HepG2 (cell line): ENCODE results near the gene TOGARAM1. TPM values are rescaled to one million over a fixed set of nuclear protein-coding genes. Genes with fewer than 3 reads are reported as not detected.
A peak's percentile ranks its signal among the peaks of the same experiment; 100 is the strongest.

Source experiments
- AKAP8 ChIP-seq: sonication (generic); formaldehyde crosslinking; IDR thresholded peaks from 2 replicates; pipeline ENCODE4 v1.5.1; 2020; ENCODE audit warnings: mild to moderate bottlenecking, missing genetic modification reagents
- ARID4A ChIP-seq: sonication (generic); formaldehyde crosslinking; IDR thresholded peaks from 2 replicates; pipeline ENCODE4 v1.5.0; 2020; ENCODE audit warnings: mild to moderate bottlenecking, missing genetic modification reagents, borderline replicate concordance
- ARNTL ChIP-seq: sonication (generic); formaldehyde crosslinking; IDR thresholded peaks from 2 replicates; pipeline ENCODE4 v1.4.0; 2020; ENCODE audit warnings: mild to moderate bottlenecking, missing genetic modification reagents
- DR1 ChIP-seq: sonication (generic); formaldehyde crosslinking; IDR thresholded peaks from 2 replicates; pipeline ENCODE4 v1.8.0; 2021; ENCODE audit warnings: mild to moderate bottlenecking, missing genetic modification reagents, inconsistent platforms
- ELF4 ChIP-seq: sonication (generic); formaldehyde crosslinking; IDR thresholded peaks from 2 replicates; pipeline ENCODE4 v1.5.0; 2020; ENCODE audit warnings: missing genetic modification reagents, mild to moderate bottlenecking, moderate library complexity, borderline replicate concordance
- GMEB2 ChIP-seq: IDR thresholded peaks from 2 replicates; pipeline ENCODE4 v1.6.1; 2016; ENCODE audit warnings: missing biosample characterization, missing genetic modification reagents, low read depth
- IKZF5 ChIP-seq: IDR thresholded peaks from 2 replicates; pipeline ENCODE4 v1.6.1; 2018; ENCODE audit warnings: missing genetic modification reagents, mild to moderate bottlenecking, missing compliant biosample characterization
- KDM6A ChIP-seq: IDR thresholded peaks from 2 replicates; pipeline ENCODE4 v1.6.1; 2016; ENCODE audit warnings: low read depth
- MAFF ChIP-seq: IDR thresholded peaks from 2 replicates; pipeline ENCODE4 v1.6.1; 2011; ENCODE audit warnings: low read depth, low read length, improper control_type of control experiment
- MED8 ChIP-seq: sonication (generic); formaldehyde crosslinking; IDR thresholded peaks from 2 replicates; pipeline ENCODE4 v1.8.1; 2023; ENCODE audit warnings: mild to moderate bottlenecking, missing genetic modification reagents; ENCODE audit not compliant: insufficient replicate concordance
- SIX4 ChIP-seq: sonication (generic); formaldehyde crosslinking; IDR thresholded peaks from 2 replicates; pipeline ENCODE4 v1.4.0; 2020; ENCODE audit warnings: missing genetic modification reagents
- SP4 ChIP-seq: sonication (generic); formaldehyde crosslinking; IDR thresholded peaks from 2 replicates; pipeline ENCODE4 v1.8.1; 2023; ENCODE audit warnings: mild to moderate bottlenecking, missing genetic modification reagents
- SP5 ChIP-seq: IDR thresholded peaks from 2 replicates; pipeline ENCODE4 v1.6.1; 2016; ENCODE audit warnings: low read depth, borderline replicate concordance
- SYNCRIP ChIP-seq: fragments of 200-400 bp; formaldehyde crosslinking; IDR thresholded peaks from 2 replicates; pipeline ENCODE4 v1.6.1; 2018; ENCODE audit warnings: mild to moderate bottlenecking, low read depth, low read length; ENCODE audit not compliant: insufficient read depth
- ZBTB49 ChIP-seq: sonication (generic); formaldehyde crosslinking; IDR thresholded peaks from 2 replicates; pipeline ENCODE4 v1.4.0; 2020; ENCODE audit warnings: missing genetic modification reagents, borderline replicate concordance
- ZNF225 ChIP-seq: sonication (generic); formaldehyde crosslinking; IDR thresholded peaks from 2 replicates; pipeline ENCODE4 v1.4.0; 2020; ENCODE audit warnings: mild to moderate bottlenecking, missing genetic modification reagents
- ZNF256 ChIP-seq: sonication (generic); formaldehyde crosslinking; conservative IDR thresholded peaks from 2 replicates; pipeline ENCODE4 v1.4.0; 2020; ENCODE audit warnings: missing genetic modification reagents
- ZNF597 ChIP-seq: sonication (generic); formaldehyde crosslinking; IDR thresholded peaks from 2 replicates; pipeline ENCODE4 v1.5.0; 2020; ENCODE audit warnings: missing genetic modification reagents
- ZNF605 ChIP-seq: sonication (generic); formaldehyde crosslinking; IDR thresholded peaks from 2 replicates; pipeline ENCODE4 v1.8.0; 2022; ENCODE audit warnings: mild to moderate bottlenecking, missing genetic modification reagents
- ZNF839 ChIP-seq: sonication (generic); formaldehyde crosslinking; IDR thresholded peaks from 2 replicates; pipeline ENCODE4 v1.4.0; 2020; ENCODE audit warnings: missing genetic modification reagents, mild to moderate bottlenecking, borderline replicate concordance
- polyA plus RNA-seq, 8 experiments: library from polyadenylated mRNA; depleted of rRNA in 3 of 8; stranded (reverse) in 7 of 8; unstranded in 1 of 8; fragments of >200 nt; fragmentation: Illumina TruSeq in 4 of 8; extraction: Trizol in 4 of 8; gene quantifications; 2 replicates each; pipeline versions ENCODE4 v1.2.1 to v1.2.3, GENCODE V29; 2011 to 2016; ENCODE audit warnings: low read depth in 4 of 8, missing spikeins in 1 of 8, mixed read lengths in 1 of 8; ENCODE audit not compliant: insufficient read depth in 1 of 8
- total RNA-seq, 5 experiments: library from RNA; depleted of rRNA; stranded (reverse); fragments of >200 nt; fragmentation: Illumina TruSeq; extraction: Trizol; gene quantifications; 2 replicates each; pipeline ENCODE4 v1.2.3, GENCODE V29; 2016; ENCODE audit warnings: low read depth in 1 of 5

Gene TOGARAM1
- total and polyA plus RNA-seq, 2 of the 13 experiments (the other 11 are each of a cell fraction or from before 2014, with no cell fraction given), result 5.6 to 9.8 TPM

- TF ChIP-seq GMEB2 (no peak), ZNF839 (CRISPR knock-in tag) (no peak), ZNF256 (CRISPR knock-in tag) (no peak), ZNF605 (peak; percentile 14; the same call in 1 of the 2 replicates), MED8 (CRISPR knock-in tag) (no peak), KDM6A (CRISPR knock-in tag) (no peak), ZBTB49 (CRISPR knock-in tag) (no peak), MAFF (no peak), SYNCRIP (no peak), AKAP8 (CRISPR knock-in tag) (no peak), ARNTL (CRISPR knock-in tag) (no peak), ZNF225 (CRISPR knock-in tag) (no peak), SP4 (CRISPR knock-in tag) (no peak), ARID4A (CRISPR knock-in tag) (peak; percentile 46; the same call in 1 of the 2 replicates), SP5 (no peak), DR1 (CRISPR knock-in tag) (no peak), ZNF597 (no peak), SIX4 (CRISPR knock-in tag) (no peak), ELF4 (CRISPR knock-in tag) (no peak), IKZF5 (CRISPR knock-in tag) (no peak)
Observed at GRCh38 chr14:44963775-44964380, 1.9 kb downstream of the TOGARAM1 start (continued).
